ENCODE data around the gene MFSD2B.

MFSD2B gene

GRCh38 chr2:24020244-24020643 lies 10.4 kb downstream of the MFSD2B start:
- no peaks in the 10 kb centered on the region for H3K4me1 ChIP-seq (ENCODE audit: low read length)

DNA sequence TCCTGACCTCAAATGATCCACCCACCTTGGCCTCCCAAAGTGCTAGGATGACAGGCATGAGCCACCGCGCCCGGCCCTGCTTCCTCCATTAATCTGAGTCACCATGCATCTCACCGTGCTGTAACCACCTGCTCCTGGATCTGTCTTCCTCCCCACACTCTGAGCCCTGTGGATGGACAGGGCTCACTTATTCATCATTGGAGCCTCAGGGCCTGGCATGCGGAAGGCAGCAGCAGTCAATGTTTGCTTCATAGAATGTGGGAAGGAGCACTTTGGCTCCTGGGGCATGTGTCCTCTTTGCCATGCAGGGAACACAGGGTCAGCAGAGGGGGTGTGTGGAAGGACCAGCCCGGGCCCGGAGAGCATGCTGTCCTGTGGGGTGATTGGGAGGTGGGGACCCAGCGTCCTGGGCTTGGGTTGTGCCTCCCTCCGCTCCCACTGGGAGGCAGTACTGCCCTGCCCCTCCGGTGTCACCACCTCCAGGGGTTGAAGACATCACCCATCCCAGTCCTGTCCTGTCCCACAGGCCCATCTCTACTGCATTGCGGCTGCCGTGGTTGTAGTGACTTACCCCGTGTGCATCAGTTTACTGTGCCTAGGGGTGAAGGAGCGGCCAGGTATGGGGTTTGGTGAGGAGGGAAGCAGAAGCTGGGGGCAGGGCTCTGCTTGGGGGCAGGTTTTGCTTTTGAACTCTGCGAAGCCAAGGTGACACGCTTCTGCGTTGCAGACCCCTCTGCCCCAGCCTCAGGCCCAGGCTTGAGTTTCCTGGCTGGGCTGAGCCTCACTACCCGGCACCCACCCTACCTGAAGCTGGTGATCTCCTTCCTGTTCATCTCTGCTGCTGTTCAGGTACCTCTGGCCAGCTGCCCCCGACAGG lies 11.5 kb downstream of the MFSD2B start:
- Histone ChIP-seq H3K27ac (ENCODE audit: low read length) (no peak overlapping the region), H2AFZ (ENCODE audit: low read depth, low read length) (no peak overlapping the region), H3K36me3 (replicated peaks; ENCODE audit: low read depth, low read length) (peaks cover 1% of the 10 kb centered on the region), H3K4me1 (ENCODE audit: low read length) (no peaks in the 10 kb centered on the region), H3K4me3 (ENCODE audit: low read length) (no peak overlapping the region), H3K79me2 (ENCODE audit: low read length) (no peaks in the 10 kb centered on the region), H3K9ac (ENCODE audit: low read length) (no peak overlapping the region), H3K27me3 (ENCODE audit: low read depth, low read length) (no peaks in the 10 kb centered on the region), H3K9me3 (ENCODE audit: insufficient read depth, low read length) (no peaks in the 10 kb centered on the region), H4K20me1 (ENCODE audit: insufficient read depth, low read length) (no peaks in the 10 kb centered on the region), H3K4me2 (ENCODE audit: low read length) (no peak overlapping the region)
- no peak for TF ChIP-seq EZH2phosphoT487 (IDR thresholded peaks at IDR 0.05; ENCODE audit: low read depth)
- TF ChIP-seq, protein P1, sequence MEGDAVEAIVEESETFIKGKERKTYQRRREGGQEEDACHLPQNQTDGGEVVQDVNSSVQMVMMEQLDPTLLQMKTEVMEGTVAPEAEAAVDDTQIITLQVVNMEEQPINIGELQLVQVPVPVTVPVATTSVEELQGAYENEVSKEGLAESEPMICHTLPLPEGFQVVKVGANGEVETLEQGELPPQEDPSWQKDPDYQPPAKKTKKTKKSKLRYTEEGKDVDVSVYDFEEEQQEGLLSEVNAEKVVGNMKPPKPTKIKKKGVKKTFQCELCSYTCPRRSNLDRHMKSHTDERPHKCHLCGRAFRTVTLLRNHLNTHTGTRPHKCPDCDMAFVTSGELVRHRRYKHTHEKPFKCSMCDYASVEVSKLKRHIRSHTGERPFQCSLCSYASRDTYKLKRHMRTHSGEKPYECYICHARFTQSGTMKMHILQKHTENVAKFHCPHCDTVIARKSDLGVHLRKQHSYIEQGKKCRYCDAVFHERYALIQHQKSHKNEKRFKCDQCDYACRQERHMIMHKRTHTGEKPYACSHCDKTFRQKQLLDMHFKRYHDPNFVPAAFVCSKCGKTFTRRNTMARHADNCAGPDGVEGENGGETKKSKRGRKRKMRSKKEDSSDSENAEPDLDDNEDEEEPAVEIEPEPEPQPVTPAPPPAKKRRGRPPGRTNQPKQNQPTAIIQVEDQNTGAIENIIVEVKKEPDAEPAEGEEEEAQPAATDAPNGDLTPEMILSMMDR (IDR thresholded peaks at IDR 0.05; ENCODE audit: low read depth, low read length): peak; percentile 40

More at GRCh38 chr2:24020244-24020643, 10.4 kb downstream of the MFSD2B start:
- Histone ChIP-seq H2AFZ (ENCODE audit: low read depth, low read length) (no peak overlapping the region), H3K9me3 (ENCODE audit: insufficient read depth, low read length) (no peaks in the 10 kb centered on the region), H4K20me1 (ENCODE audit: insufficient read depth, low read length) (no peaks in the 10 kb centered on the region), H3K79me2 (ENCODE audit: low read length) (no peaks in the 10 kb centered on the region), H3K36me3 (replicated peaks; ENCODE audit: low read depth, low read length) (no peaks in the 10 kb centered on the region), H3K9ac (ENCODE audit: low read length) (no peak overlapping the region), H3K4me2 (ENCODE audit: low read length) (no peak overlapping the region), H3K4me3 (ENCODE audit: low read length) (no peak overlapping the region), H3K27ac (ENCODE audit: low read length) (no peak overlapping the region), H3K27me3 (ENCODE audit: low read depth, low read length) (no peaks in the 10 kb centered on the region)
- TF ChIP-seq EZH2phosphoT487 (IDR thresholded peaks at IDR 0.05; ENCODE audit: low read depth): no peak
- TF ChIP-seq, protein P1 (IDR thresholded peaks at IDR 0.05; ENCODE audit: low read depth, low read length): no peak

DNA sequence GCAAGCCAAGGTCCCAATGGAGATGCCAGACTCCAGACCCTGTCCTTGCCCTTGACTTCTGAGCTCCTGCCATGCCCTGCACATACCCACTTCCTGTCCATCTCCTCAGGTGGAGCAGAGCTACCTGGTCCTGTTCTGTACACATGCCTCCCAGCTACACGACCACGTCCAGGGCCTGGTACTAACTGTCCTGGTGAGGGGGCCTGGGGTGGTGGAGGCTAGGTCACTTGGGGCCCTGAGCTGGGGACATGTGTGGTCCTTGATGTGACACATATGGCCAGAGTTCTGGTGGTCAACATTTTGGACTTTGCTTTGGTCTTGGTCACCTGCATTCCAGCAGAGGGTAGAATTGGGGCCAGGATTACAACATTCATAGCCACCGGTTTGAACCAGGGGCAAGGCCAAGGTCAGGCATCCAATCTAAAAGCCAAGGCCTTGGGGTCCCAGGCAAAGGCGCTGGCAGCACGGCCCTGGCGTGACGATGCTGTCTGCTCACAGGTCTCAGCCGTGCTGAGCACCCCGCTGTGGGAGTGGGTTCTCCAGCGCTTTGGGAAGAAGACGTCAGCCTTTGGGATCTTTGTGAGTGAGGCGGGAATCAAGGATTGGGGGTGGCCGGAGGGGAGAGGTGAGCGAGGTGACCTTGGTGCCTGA lies 12.6 kb downstream of the MFSD2B start:
- Histone ChIP-seq H2AFZ (ENCODE audit: low read depth, low read length) (no peak overlapping the region), H4K20me1 (ENCODE audit: insufficient read depth, low read length) (no peaks in the 10 kb centered on the region), H3K27ac (ENCODE audit: low read length) (no peak overlapping the region), H3K4me3 (ENCODE audit: low read length) (no peak overlapping the region), H3K36me3 (replicated peaks; ENCODE audit: low read depth, low read length) (peaks cover 5% of the 10 kb centered on the region), H3K9me3 (ENCODE audit: insufficient read depth, low read length) (no peaks in the 10 kb centered on the region), H3K9ac (ENCODE audit: low read length) (no peak overlapping the region), H3K4me1 (ENCODE audit: low read length) (no peaks in the 10 kb centered on the region), H3K4me2 (ENCODE audit: low read length) (no peak overlapping the region), H3K79me2 (ENCODE audit: low read length) (no peaks in the 10 kb centered on the region), H3K27me3 (ENCODE audit: low read depth, low read length) (no peaks in the 10 kb centered on the region)
- no peak for TF ChIP-seq EZH2phosphoT487 (IDR thresholded peaks at IDR 0.05; ENCODE audit: low read depth)
- TF ChIP-seq, protein P1 (IDR thresholded peaks at IDR 0.05; ENCODE audit: low read depth, low read length): no peak

GRCh38 chr2:24022975-24023575 lies 13.2 kb downstream of the MFSD2B start:
- no peak overlapping the region for H3K27ac ChIP-seq (ENCODE audit: low read length)
- no peak overlapping the region for H3K4me2 ChIP-seq (ENCODE audit: low read length)
- H3K27me3 ChIP-seq (ENCODE audit: low read depth, low read length): no peaks in the 10 kb centered on the region
- H3K4me3 ChIP-seq (ENCODE audit: low read length): no peak overlapping the region
- no peaks in the 10 kb centered on the region for H4K20me1 ChIP-seq (ENCODE audit: insufficient read depth, low read length)
- H2AFZ ChIP-seq (ENCODE audit: low read depth, low read length): no peak overlapping the region
- H3K4me1 ChIP-seq (ENCODE audit: low read length): no peaks in the 10 kb centered on the region
- H3K79me2 ChIP-seq (ENCODE audit: low read length): no peaks in the 10 kb centered on the region
- TF ChIP-seq, protein P1 (IDR thresholded peaks at IDR 0.05; ENCODE audit: low read depth, low read length): no peak
- TF ChIP-seq EZH2phosphoT487 (IDR thresholded peaks at IDR 0.05; ENCODE audit: low read depth): no peak
- H3K9me3 ChIP-seq (ENCODE audit: insufficient read depth, low read length): no peaks in the 10 kb centered on the region
- peaks cover 5% of the 10 kb centered on the region for H3K36me3 ChIP-seq (replicated peaks; ENCODE audit: low read depth, low read length)
- H3K9ac ChIP-seq (ENCODE audit: low read length): no peak overlapping the region

Data from OCI-LY3 (cell line).